Mesothelial cell of epicardium (in vitro differentiated cells): ENCODE results near the gene ACP2. TPM values are rescaled to one million over a fixed set of nuclear protein-coding genes. Genes with fewer than 3 reads are reported as not detected.

Experiments
- DNase-seq, 2 experiments: peaks; one replicate each; pipeline ENCODE4 v3.0.0; 2021; ENCODE audit warnings: low spot score in 2 of 2; ENCODE audit not compliant: unreplicated experiment in 2 of 2
- H3K27ac Mint-ChIP-seq: 2 replicates; pipeline ENCODE4 v1.8.0; 2021; ENCODE audit warnings: mixed read lengths
- H3K27me3 Mint-ChIP-seq: 2 replicates; pipeline ENCODE4 v1.8.0; 2021; ENCODE audit warnings: low read depth, mixed read lengths
- H3K36me3 Mint-ChIP-seq: 2 replicates; pipeline ENCODE4 v1.8.0; 2021; ENCODE audit warnings: mixed read lengths
- H3K4me1 Mint-ChIP-seq: 2 replicates; pipeline ENCODE4 v1.8.0; 2021; ENCODE audit warnings: mixed read lengths
- H3K4me3 Mint-ChIP-seq: 2 replicates; pipeline ENCODE4 v1.8.0; 2021; ENCODE audit warnings: mild to moderate bottlenecking, moderate library complexity, mixed read lengths
- H3K9me3 Mint-ChIP-seq: 2 replicates; pipeline ENCODE4 v1.8.0; 2021; ENCODE audit warnings: mixed read lengths
- CTCF ChIP-seq: fragments of 200-600 bp; sonication (generic); IDR thresholded peaks from one replicate; pipeline ENCODE4 v1.5.0; 2021; ENCODE audit warnings: antibody characterized with exemption; ENCODE audit not compliant: unreplicated experiment
- total RNA-seq: library from RNA; stranded (reverse); gene quantifications from 3 replicates; pipeline ENCODE4 v1.2.1, GENCODE V29; 2021

The ACP2 gene
- total RNA-seq, 1 donor from 2014 or later: 38.1 TPM

GRCh38 chr11:47256374-47256773, 7.8 kb upstream of the ACP2 start:
- TF ChIP-seq CTCF: no peak
- Mint-ChIP-seq H3K4me3 (no peak overlapping the region), H3K27me3 (no peaks in the 10 kb centered on the region), H3K36me3 (no peaks in the 10 kb centered on the region), H3K27ac (no peak overlapping the region), H3K9me3 (no peaks in the 10 kb centered on the region), H3K4me1 (peaks cover 34% of the 10 kb centered on the region)
- no peak for DNase-seq

GRCh38 chr11:47254386-47254785, 5.8 kb upstream of the ACP2 start:
- Mint-ChIP-seq H3K36me3 (no peaks in the 10 kb centered on the region), H3K27ac (peak overlapping the region; percentile 96), H3K4me1 (peaks cover 36% of the 10 kb centered on the region), H3K27me3 (no peaks in the 10 kb centered on the region), H3K9me3 (no peaks in the 10 kb centered on the region), H3K4me3 (no peak overlapping the region)
- no peak for DNase-seq
- no peak for TF ChIP-seq CTCF

- Mint-ChIP-seq H3K9me3 (no peaks in the 10 kb centered on the region), H3K4me1 (peaks cover 34% of the 10 kb centered on the region), H3K4me3 (no peak overlapping the region), H3K27ac (peak overlapping the region; percentile 25), H3K27me3 (no peaks in the 10 kb centered on the region), H3K36me3 (no peaks in the 10 kb centered on the region)
- DNase-seq: no peak
- no peak for TF ChIP-seq CTCF
These were observed 5.0 kb upstream of the ACP2 start for GRCh38 chr11:47253660-47254059.

GRCh38 chr11:47251751-47252150, 3.1 kb upstream of the ACP2 start:
- Mint-ChIP-seq H3K4me1 (peaks cover 28% of the 10 kb centered on the region), H3K27me3 (no peaks in the 10 kb centered on the region), H3K27ac (peak overlapping the region; percentile 25), H3K4me3 (no peak overlapping the region), H3K36me3 (no peaks in the 10 kb centered on the region), H3K9me3 (no peaks in the 10 kb centered on the region)
- no peak for DNase-seq
- no peak for TF ChIP-seq CTCF

- H3K27me3 Mint-ChIP-seq: no peaks in the 10 kb centered on the region
- TF ChIP-seq CTCF: no peak
- H3K36me3 Mint-ChIP-seq: peaks cover 5% of the 10 kb centered on the region
- H3K27ac Mint-ChIP-seq: peak overlapping the region; percentile 99
- no peak for DNase-seq
- no peaks in the 10 kb centered on the region for H3K9me3 Mint-ChIP-seq
- H3K4me1 Mint-ChIP-seq: peaks cover 20% of the 10 kb centered on the region
- H3K4me3 Mint-ChIP-seq: peak overlapping the region; percentile 99
These were observed 733 bp upstream of the ACP2 start for GRCh38 chr11:47249378-47249715.

GRCh38 chr11:47248304-47248663, 330 bp downstream of the ACP2 start:
- Mint-ChIP-seq H3K36me3 (peaks cover 5% of the 10 kb centered on the region), H3K27me3 (no peaks in the 10 kb centered on the region), H3K4me1 (peaks cover 14% of the 10 kb centered on the region), H3K27ac (peak overlapping the region; percentile 99), H3K9me3 (no peaks in the 10 kb centered on the region), H3K4me3 (peak overlapping the region; percentile 99)
- no peak for TF ChIP-seq CTCF
- no peak for DNase-seq
